ENCODE measurements around the gene MRPS14. TPM values are rescaled to one million over a fixed set of nuclear protein-coding genes. Genes with fewer than 3 reads are reported as not detected.

The MRPS14 gene
- total RNA-seq, 4 donors from 2014 or later, result 17.9 to 31.1 (median 26.1) TPM

- WGBS, result 59% methylated on average over 2 of the region's 2 CpGs
- intact Hi-C loops (cut with DNase I), result no loop called here
- Histone ChIP-seq H3K4me3 (no peak overlapping the region), H3K4me1 (peaks cover 0 to 28% (median 22%) of the 10 kb centered on the region in 4 donors), H3K27me3 (no peaks in the 10 kb centered on the region), H3K36me3 (peaks cover 0 to 19% (median 14%) of the 10 kb centered on the region in 4 donors), H3K27ac (replicated peaks in 1 of 4) (no peak overlapping the region), H3K9me3 (no peaks in the 10 kb centered on the region)
- TF ChIP-seq EP300 (IDR thresholded peaks at IDR 0.05) (no peak), CTCF (IDR thresholded peaks at IDR 0.05) (no peak), POLR2A (IDR thresholded peaks at IDR 0.05; ENCODE audit: low read depth) (no peak), POLR2AphosphoS5 (IDR thresholded peaks at IDR 0.05) (no peak)
- DNase-seq (ENCODE audit: extremely low spot score), result no peak
Observed at GRCh38 chr1:174974711-174975119, 48.5 kb downstream of the MRPS14 start.

- no peak overlapping the region for H3K4me3 ChIP-seq
- no peaks in the 10 kb centered on the region for H3K27me3 ChIP-seq
- no peak for TF ChIP-seq CTCF (IDR thresholded peaks at IDR 0.05)
- no peak for TF ChIP-seq EP300 (IDR thresholded peaks at IDR 0.05)
- no peak for TF ChIP-seq POLR2A (IDR thresholded peaks at IDR 0.05; ENCODE audit: low read depth)
- no peak for TF ChIP-seq POLR2AphosphoS5 (IDR thresholded peaks at IDR 0.05)
- H3K9me3 ChIP-seq, result no peaks in the 10 kb centered on the region
- H3K4me1 ChIP-seq, result peaks cover 0 to 48% (median 30%) of the 10 kb centered on the region in 4 donors
- H3K27ac ChIP-seq (replicated peaks in 1 of 4), result no peak overlapping the region
- intact Hi-C loops (cut with DNase I), result no loop called here
- WGBS, result 75% methylated on average over 2 of the region's 2 CpGs
- DNase-seq (ENCODE audit: extremely low spot score), result no peak
- H3K36me3 ChIP-seq, result peaks cover 0 to 13% (median 0%) of the 10 kb centered on the region in 4 donors
Observed at GRCh38 chr1:174971902-174972301, 51.3 kb downstream of the MRPS14 start.

GRCh38 chr1:174971466-174971865 is 51.8 kb downstream of the MRPS14 start:
- intact Hi-C loops (cut with DNase I), result no loop called here
- H3K4me3 ChIP-seq, result no peak overlapping the region
- H3K27me3 ChIP-seq, result no peaks in the 10 kb centered on the region
- H3K4me1 ChIP-seq, result peaks cover 1 to 46% (median 30%) of the 10 kb centered on the region in 4 donors
- no peaks in the 10 kb centered on the region for H3K9me3 ChIP-seq
- DNase-seq (ENCODE audit: extremely low spot score), result no peak
- no peak for TF ChIP-seq EP300 (IDR thresholded peaks at IDR 0.05)
- peaks cover 0 to 10% (median 0%) of the 10 kb centered on the region in 4 donors for H3K36me3 ChIP-seq
- H3K27ac ChIP-seq (replicated peaks in 1 of 4), result no peak overlapping the region

- DNase-seq (ENCODE audit: extremely low spot score), result no peak
- Histone ChIP-seq H3K4me3 (no peak overlapping the region), H3K36me3 (peaks cover 0 to 9% (median 0%) of the 10 kb centered on the region in 4 donors), H3K27ac (replicated peaks in 1 of 4) (no peak overlapping the region), H3K27me3 (no peaks in the 10 kb centered on the region), H3K9me3 (no peaks in the 10 kb centered on the region), H3K4me1 (peaks cover 16 to 46% (median 32%) of the 10 kb centered on the region in 4 donors)
- TF ChIP-seq EP300 (IDR thresholded peaks at IDR 0.05), result no peak
- no peak for TF ChIP-seq POLR2AphosphoS5 (IDR thresholded peaks at IDR 0.05)
- no peak for TF ChIP-seq POLR2A (IDR thresholded peaks at IDR 0.05; ENCODE audit: low read depth)
- no peak for TF ChIP-seq CTCF (IDR thresholded peaks at IDR 0.05)
- intact Hi-C loops (cut with DNase I), result no loop called here
- WGBS, result 88% methylated on average over 1 of the region's 1 CpG
Observed at GRCh38 chr1:174969977-174970376, 53.2 kb downstream of the MRPS14 start.

- no peak for TF ChIP-seq POLR2AphosphoS5 (IDR thresholded peaks at IDR 0.05)
- TF ChIP-seq CTCF (IDR thresholded peaks at IDR 0.05), result no peak
- no peak for TF ChIP-seq POLR2A (IDR thresholded peaks at IDR 0.05; ENCODE audit: low read depth)
- TF ChIP-seq EP300 (IDR thresholded peaks at IDR 0.05), result no peak
- H3K4me1 ChIP-seq, result peaks cover 27 to 51% (median 37%) of the 10 kb centered on the region in 4 donors
- intact Hi-C loops (cut with DNase I), result no loop called here
- DNase-seq (ENCODE audit: extremely low spot score), result no peak
- no peaks in the 10 kb centered on the region for H3K9me3 ChIP-seq
- peaks cover 0 to 9% (median 0%) of the 10 kb centered on the region in 4 donors for H3K36me3 ChIP-seq
- WGBS, result 74% methylated on average over 5 of the region's 5 CpGs
- H3K27me3 ChIP-seq, result no peaks in the 10 kb centered on the region
- no peak overlapping the region for H3K27ac ChIP-seq (replicated peaks in 1 of 4)
- no peak overlapping the region for H3K4me3 ChIP-seq
Observed at GRCh38 chr1:174968750-174969244, 54.4 kb downstream of the MRPS14 start.

Measured in esophagus muscularis mucosa (tissue), 4 donors.